ENCODE data around the gene LUM.

LUM gene

GRCh38 chr12:91072931-91073330, 38.4 kb downstream of the LUM start:
- Mint-ChIP-seq H3K4me3 (no peak overlapping the region), H3K4me1 (ENCODE audit: low read depth) (no peaks in the 10 kb centered on the region), H3K9me3 (no peaks in the 10 kb centered on the region), H3K27me3 (no peaks in the 10 kb centered on the region), H3K36me3 (ENCODE audit: low read depth) (no peaks in the 10 kb centered on the region), H3K27ac (no peak overlapping the region)

GRCh38 chr12:91070936-91071335, 40.4 kb downstream of the LUM start:
- Mint-ChIP-seq H3K27me3 (no peaks in the 10 kb centered on the region), H3K36me3 (ENCODE audit: low read depth) (no peaks in the 10 kb centered on the region), H3K4me3 (no peak overlapping the region), H3K9me3 (no peaks in the 10 kb centered on the region), H3K27ac (no peak overlapping the region), H3K4me1 (ENCODE audit: low read depth) (no peaks in the 10 kb centered on the region)

- no peak overlapping the region for H3K4me3 Mint-ChIP-seq
- H3K27ac Mint-ChIP-seq: no peak overlapping the region
- no peaks in the 10 kb centered on the region for H3K27me3 Mint-ChIP-seq
- no peaks in the 10 kb centered on the region for H3K36me3 Mint-ChIP-seq (ENCODE audit: low read depth)
- no peaks in the 10 kb centered on the region for H3K4me1 Mint-ChIP-seq (ENCODE audit: low read depth)
- no peaks in the 10 kb centered on the region for H3K9me3 Mint-ChIP-seq
These were observed 45.9 kb downstream of the LUM start for GRCh38 chr12:91065396-91065795.

GRCh38 chr12:91064640-91065039, 46.7 kb downstream of the LUM start:
- Mint-ChIP-seq H3K27ac (no peak overlapping the region), H3K4me3 (no peak overlapping the region)

GRCh38 chr12:91061091-91061490, 50.2 kb downstream of the LUM start:
- H3K4me3 Mint-ChIP-seq: no peak overlapping the region
- H3K36me3 Mint-ChIP-seq (ENCODE audit: low read depth): no peaks in the 10 kb centered on the region
- no peaks in the 10 kb centered on the region for H3K4me1 Mint-ChIP-seq (ENCODE audit: low read depth)
- no peaks in the 10 kb centered on the region for H3K9me3 Mint-ChIP-seq
- no peak overlapping the region for H3K27ac Mint-ChIP-seq
- no peaks in the 10 kb centered on the region for H3K27me3 Mint-ChIP-seq

More at GRCh38 chr12:91064640-91065039, 46.7 kb downstream of the LUM start:
- Mint-ChIP-seq H3K4me1 (ENCODE audit: low read depth) (no peaks in the 10 kb centered on the region), H3K27me3 (no peaks in the 10 kb centered on the region), H3K36me3 (ENCODE audit: low read depth) (no peaks in the 10 kb centered on the region), H3K9me3 (no peaks in the 10 kb centered on the region)

GRCh38 chr12:91059211-91059610, 52.1 kb downstream of the LUM start:
- Mint-ChIP-seq H3K4me3 (no peak overlapping the region), H3K4me1 (ENCODE audit: low read depth) (no peaks in the 10 kb centered on the region), H3K27me3 (no peaks in the 10 kb centered on the region), H3K27ac (no peak overlapping the region), H3K9me3 (no peaks in the 10 kb centered on the region), H3K36me3 (ENCODE audit: low read depth) (no peaks in the 10 kb centered on the region)

- Mint-ChIP-seq H3K27ac (no peak overlapping the region), H3K9me3 (no peaks in the 10 kb centered on the region), H3K4me3 (no peak overlapping the region), H3K36me3 (ENCODE audit: low read depth) (no peaks in the 10 kb centered on the region), H3K4me1 (ENCODE audit: low read depth) (no peaks in the 10 kb centered on the region), H3K27me3 (no peaks in the 10 kb centered on the region)
These were observed 52.5 kb downstream of the LUM start for GRCh38 chr12:91058786-91059185.

GRCh38 chr12:91057368-91058165, 53.7 kb downstream of the LUM start, which contains the start of gene KERA:
Gene KERA (minus strand): TSS chr12:91058024. CDS start chr12:91056281, 1,743 bp downstream.
- H3K4me3 Mint-ChIP-seq: no peak within 1 kb of the TSS
- no peaks in the 10 kb centered on the region for H3K9me3 Mint-ChIP-seq
- H3K27me3 Mint-ChIP-seq: no peaks in the 10 kb centered on the region
- no peaks in the 10 kb centered on the region for H3K4me1 Mint-ChIP-seq (ENCODE audit: low read depth)
- H3K27ac Mint-ChIP-seq: no peak within 1 kb of the TSS
- no peaks in the 10 kb centered on the region for H3K36me3 Mint-ChIP-seq (ENCODE audit: low read depth)

- H3K4me3 Mint-ChIP-seq: no peak overlapping the region
- no peaks in the 10 kb centered on the region for H3K36me3 Mint-ChIP-seq (ENCODE audit: low read depth)
- H3K4me1 Mint-ChIP-seq (ENCODE audit: low read depth): no peaks in the 10 kb centered on the region
- no peaks in the 10 kb centered on the region for H3K27me3 Mint-ChIP-seq
- no peaks in the 10 kb centered on the region for H3K9me3 Mint-ChIP-seq
- no peak overlapping the region for H3K27ac Mint-ChIP-seq
These were observed 54.8 kb downstream of the LUM start for GRCh38 chr12:91056488-91056887.

- Mint-ChIP-seq H3K9me3 (no peaks in the 10 kb centered on the region), H3K4me3 (no peak overlapping the region)
These were observed 55.3 kb downstream of the LUM start for GRCh38 chr12:91055976-91056375.

GRCh38 chr12:91053951-91054715, 57.2 kb downstream of the LUM start:
- no peak overlapping the region for H3K27ac Mint-ChIP-seq
- no peak overlapping the region for H3K4me3 Mint-ChIP-seq
- H3K27me3 Mint-ChIP-seq: no peaks in the 10 kb centered on the region
- H3K36me3 Mint-ChIP-seq (ENCODE audit: low read depth): no peaks in the 10 kb centered on the region
- no peaks in the 10 kb centered on the region for H3K4me1 Mint-ChIP-seq (ENCODE audit: low read depth)
- H3K9me3 Mint-ChIP-seq: no peaks in the 10 kb centered on the region

More at GRCh38 chr12:91055976-91056375, 55.3 kb downstream of the LUM start:
- H3K4me1 Mint-ChIP-seq (ENCODE audit: low read depth): no peaks in the 10 kb centered on the region
- H3K27ac Mint-ChIP-seq: no peak overlapping the region
- no peaks in the 10 kb centered on the region for H3K36me3 Mint-ChIP-seq (ENCODE audit: low read depth)
- H3K27me3 Mint-ChIP-seq: no peaks in the 10 kb centered on the region
